Frontal cortex (tissue), 4 donors: ENCODE measurements around the gene RABAC1. TPM values are rescaled to one million over a fixed set of nuclear protein-coding genes. Genes with fewer than 3 reads are reported as not detected.
"Not testable (repeated sequence)": the region's sequence is repeated elsewhere in the genome, so short reads cannot be mapped to it uniquely, and the experiment has no call there.

Experiments
- DNase-seq, 2 donors: peaks; one replicate each; pipeline ENCODE4 v3.0.0; 2012; ENCODE audit warnings: low spot score in 2 of 2
- FAIRE-seq: peaks from 2 replicates; lab custom pipeline; 2012; peaks lifted over from hg19 to GRCh38; lab: Jason Lieb, UNC
- total RNA-seq: library from RNA; depleted of rRNA; stranded (reverse); fragments of >200 nt; gene quantifications from one replicate; pipeline ENCODE4 v1.2.3, GENCODE V29; 2014
- donor health status: control.
- donor health status: control.
- donor health status: control.

Gene RABAC1, protein sequence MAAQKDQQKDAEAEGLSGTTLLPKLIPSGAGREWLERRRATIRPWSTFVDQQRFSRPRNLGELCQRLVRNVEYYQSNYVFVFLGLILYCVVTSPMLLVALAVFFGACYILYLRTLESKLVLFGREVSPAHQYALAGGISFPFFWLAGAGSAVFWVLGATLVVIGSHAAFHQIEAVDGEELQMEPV
- 90.9 TPM for total RNA-seq

DNA sequence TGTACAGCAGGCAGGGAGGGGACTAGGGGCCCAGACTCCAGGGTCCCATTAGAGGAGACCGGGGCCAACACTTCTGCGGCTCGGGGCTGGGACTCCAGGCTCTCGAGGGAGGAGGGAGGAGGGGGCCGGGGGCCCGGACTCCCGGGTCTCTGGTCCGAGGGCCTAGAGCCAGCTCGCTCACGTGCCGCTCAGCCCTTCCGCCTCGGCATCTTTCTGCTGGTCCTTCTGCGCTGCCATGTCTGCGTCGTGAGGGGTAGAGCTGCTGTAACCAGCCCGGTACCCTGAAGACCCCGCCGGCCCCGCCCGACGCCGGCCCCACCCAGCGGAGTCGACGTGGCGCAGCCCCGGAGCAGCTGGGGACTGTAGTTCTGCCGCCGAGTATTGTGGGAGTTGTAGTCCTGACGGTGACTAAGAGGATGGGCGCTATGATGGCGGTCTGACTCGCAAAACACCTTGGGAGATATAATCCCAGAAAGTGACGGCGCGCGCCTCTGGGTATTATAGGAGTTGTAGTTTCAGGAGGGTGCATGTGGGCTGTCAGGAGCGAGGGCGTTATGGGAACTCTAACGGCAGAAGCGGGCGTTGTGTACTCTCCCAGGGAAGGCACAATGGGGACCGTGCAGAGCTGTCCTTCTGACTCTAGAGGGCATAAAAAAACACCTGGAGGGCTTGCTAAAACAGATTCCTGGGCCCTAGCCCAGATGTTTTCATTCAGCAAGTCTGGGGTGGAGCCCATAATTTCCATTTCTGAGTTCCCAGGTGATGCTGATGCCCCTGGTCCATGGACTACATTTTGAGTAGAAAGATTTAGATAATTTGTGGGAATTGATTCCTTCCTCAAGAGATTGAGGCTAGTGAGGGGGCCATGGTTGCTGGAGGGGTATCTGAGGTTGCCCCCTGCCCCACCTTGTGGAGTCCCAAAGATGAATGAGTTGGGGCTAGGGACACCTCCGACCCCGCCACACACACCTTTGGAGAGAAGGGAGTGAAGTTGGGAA is at the start of gene RABAC1:
RABAC1 (minus strand) TSS at position 266 of the 998 bp plus-strand sequence; CDS start at position 237, 29 bp downstream.
- DNase-seq (peak; percentile 93 to 95), FAIRE-seq (no peak)

DNA sequence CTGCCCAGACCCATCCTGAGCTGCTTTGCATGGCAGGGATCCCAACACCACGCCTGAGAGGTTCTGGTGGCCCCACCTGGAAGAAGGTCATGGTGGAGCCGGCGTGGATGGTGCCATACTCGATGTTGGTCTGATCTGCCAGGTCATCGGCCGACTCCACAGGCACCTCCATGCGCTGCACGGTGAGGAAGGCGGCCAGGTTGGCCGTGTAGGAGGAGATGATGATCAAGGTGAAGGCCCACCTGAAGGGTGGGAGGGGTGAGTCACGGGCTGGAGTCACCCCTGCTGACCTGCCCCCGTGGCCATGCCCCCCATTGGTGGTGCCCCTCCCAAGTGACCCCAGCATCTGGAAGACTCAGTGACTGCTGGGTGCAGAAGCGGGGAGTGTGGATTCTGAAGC is 47.4 kb upstream of the RABAC1 start:
- no peak for FAIRE-seq

DNA sequence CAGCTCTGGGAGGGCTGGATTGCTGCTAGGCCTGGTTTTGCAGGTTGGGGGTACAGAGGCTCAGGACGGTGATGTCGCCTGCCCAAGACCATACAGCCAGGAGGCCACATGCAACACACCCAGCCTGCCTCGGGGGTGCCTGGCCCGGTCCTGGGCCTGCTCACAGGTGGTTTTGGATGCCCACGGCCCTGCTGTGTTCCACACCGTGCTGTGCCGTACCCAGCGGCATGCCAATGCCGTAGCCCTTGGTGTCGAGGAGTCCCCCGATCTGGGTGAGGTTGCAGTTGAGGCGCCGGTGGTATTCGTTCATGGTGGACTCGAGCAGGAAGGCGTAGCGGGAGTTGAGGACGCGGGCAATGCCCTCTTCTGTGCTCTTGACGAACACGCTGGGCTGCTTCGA is 46.4 kb upstream of the RABAC1 start:
- DNase-seq (no peak), FAIRE-seq (no peak)

More for the DNA sequence above, 47.4 kb upstream of the RABAC1 start:
- no peak for DNase-seq

DNA sequence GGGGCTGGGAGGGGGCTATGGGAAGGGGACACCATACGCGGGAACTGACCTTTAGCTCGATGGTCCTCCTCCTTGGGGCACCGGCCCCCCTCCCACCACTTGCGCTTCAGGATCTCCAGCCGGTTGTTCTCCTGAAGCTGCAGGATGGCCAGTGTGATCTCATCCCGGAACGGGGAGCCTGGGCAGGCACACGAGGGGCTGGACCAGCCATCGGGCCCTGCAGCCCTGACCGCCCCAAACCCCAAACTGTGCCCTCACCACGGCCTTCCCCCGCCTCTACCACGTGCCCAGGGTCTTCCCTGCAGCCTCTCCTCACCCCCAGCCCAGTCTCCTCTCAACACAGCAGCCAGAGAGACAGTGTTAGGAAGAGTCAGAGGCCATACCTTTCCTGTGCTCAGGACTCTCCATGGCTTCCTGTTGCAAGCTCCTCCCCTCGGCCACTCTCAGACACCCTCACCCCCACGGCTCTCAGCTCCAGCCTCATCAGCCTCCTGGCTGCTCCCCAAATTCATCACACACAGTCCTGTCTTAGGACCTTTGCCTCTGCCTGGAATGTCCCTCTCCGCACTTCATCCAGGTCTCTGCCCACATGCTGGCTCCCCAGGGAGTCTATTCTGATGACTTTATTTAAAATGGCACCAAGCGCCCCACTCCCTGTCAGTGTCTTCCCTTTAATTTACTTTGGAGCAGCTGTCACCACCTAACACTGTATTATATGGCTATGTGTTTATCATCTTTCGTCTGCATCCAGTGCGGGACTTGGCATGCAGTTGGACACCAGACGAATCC is 44.6 kb upstream of the RABAC1 start:
- no peak for FAIRE-seq
- DNase-seq = no peak

DNA sequence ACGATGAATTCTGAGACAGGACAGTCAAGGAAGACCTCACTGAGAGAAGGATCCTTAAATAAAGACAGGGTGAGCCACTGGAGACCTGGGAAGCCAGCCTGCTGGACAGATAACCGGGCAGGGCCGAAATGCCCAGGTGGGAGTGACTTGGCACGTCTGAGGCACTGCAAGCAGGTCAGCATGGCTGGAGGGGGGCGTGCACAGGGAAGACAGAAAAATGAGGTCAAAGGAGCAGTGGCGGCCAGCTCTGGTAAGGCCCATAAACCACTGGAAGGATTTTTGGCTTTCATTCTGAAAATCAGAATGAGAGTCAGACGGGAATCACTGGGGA is 40.7 kb upstream of the RABAC1 start:
- FAIRE-seq = no peak
- DNase-seq = no peak

DNA sequence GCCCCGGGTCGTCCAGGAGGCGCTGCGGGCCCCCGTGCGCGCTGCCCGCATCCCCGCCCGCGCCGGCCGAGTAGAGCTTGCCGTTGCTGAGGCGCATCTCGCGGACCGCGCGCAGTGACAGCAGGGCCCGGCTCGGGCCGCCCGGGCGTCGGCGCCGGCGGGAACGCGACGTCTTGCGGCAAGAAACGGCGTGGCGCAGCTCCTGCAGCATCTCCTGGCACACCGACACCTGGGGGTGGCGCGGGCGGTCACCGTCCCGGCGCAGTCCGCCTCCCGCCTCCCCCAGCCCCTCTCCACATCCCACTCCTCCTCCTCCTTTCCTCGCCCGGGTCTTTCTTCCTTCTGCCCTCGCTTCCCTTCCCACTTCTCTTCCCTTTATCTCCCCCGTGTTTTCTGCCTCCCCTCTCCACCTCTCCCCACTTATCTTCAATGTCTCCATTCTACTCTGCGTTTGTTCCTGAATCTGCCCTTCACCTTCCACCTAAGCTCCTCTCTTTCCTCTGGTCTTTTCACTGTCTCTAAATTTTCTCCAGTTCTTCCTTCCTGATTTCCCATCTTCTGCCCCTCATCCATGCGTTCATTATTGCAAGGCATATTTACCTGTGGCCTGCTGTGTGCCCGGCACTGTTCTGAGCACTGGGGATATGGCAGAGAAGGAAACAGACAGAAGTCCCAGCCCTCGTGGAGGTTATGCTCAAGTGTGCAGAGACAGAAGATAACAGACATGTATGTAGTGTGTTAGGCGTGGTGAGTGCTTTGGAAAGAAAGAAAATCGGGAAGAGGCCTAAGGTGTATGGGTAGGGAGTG is 40.2 kb upstream of the RABAC1 start:
- FAIRE-seq = no peak
- DNase-seq = no peak

DNA sequence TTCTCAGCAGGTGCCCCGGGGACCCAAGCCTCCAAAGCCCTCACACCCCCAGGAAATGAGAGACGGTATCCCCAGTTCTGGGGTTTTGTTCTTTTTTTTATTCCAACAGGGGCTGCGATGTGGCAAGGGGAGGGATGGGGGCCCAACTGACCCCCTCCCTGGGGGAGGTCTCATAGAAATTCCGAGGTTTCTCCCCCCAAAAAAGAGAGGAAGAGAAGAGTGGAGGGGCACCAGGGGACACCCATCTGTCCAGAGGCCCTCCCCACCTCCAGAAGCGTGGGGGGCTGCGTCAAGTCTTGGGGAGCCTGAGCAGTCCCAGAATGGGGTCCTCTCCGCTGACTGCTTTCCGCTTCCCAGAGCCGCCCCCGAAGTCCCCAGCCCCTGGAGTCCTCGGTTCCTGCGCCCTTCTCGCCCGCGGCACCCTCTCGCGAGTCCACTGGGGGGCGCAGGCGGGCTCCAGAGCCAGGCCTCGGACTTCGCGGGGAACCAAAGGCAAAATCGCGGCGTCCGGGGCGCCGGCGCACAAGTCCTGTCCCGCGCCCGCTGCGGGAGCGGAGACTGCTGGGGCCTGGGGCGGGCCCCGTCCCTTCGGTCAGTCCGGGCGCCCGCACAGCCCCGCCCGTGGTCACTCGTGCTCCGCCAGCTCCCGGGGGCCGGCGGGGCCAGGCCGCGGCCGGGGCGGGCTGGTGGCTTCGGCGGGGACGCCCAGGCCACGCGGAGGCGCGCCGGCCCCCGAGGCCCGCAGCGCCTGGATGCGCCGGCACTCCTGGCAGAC is 39.3 kb upstream of the RABAC1 start:
- DNase-seq = peak in 1 of 2 donors; percentile 57
- FAIRE-seq = no peak

DNA sequence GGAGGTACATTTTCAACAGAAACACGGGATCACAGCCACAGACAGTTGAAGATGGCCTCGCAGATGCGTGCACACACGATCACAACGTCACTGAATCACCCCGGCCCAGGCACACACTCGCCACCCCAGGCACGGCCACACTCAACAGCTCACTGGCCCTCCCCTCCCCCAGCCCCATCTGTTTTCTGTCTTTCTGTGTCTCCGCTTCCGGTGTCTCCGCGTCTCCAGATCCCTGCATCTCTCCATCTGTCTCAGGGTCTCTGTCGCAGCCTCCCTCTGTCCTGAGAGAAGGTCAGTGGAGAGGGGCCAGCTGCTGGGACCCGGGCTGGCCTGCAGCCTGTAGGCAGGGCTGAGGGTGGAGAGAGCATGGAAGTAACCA is 38.7 kb upstream of the RABAC1 start:
- peak in 1 of 2 donors; percentile 44 for DNase-seq
- FAIRE-seq = no peak

DNA sequence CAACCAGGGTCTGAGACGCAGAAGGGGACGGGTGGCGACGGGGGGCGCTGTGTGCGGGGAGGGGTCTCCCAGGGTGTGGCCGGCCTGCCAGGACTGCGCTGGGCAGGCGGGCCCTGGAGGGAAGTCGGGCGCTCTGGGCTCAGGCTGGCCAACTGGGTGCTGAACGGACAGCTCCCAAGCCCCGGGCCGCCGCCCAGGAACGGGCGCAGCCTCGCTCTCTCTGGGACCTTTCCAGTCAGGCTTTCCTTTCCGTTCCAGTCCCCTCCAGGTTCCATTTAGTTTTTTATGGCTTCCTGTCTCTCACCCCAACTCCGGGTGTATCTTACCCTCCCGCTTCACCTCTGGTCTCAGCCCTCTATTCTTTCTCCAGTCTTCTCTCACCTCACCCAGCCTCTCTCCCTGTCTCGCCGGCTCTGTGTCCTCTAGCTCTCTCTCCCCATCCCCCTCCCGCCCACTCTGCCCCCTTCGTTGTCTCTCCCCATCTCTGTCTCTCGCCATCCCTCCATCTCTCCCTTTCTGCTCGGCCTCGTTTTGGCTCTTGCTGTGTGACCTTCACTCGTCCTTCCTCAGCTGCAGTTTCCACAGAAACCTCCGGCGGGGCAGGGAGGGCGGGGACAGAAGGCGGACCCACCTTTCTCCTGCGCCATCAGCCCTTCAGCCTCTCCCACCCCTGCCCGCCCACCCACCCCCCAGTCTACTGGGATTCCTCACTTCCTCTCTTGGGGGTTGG is 38.2 kb upstream of the RABAC1 start:
- DNase-seq (peak; percentile 66 to 70), FAIRE-seq (no peak)

DNA sequence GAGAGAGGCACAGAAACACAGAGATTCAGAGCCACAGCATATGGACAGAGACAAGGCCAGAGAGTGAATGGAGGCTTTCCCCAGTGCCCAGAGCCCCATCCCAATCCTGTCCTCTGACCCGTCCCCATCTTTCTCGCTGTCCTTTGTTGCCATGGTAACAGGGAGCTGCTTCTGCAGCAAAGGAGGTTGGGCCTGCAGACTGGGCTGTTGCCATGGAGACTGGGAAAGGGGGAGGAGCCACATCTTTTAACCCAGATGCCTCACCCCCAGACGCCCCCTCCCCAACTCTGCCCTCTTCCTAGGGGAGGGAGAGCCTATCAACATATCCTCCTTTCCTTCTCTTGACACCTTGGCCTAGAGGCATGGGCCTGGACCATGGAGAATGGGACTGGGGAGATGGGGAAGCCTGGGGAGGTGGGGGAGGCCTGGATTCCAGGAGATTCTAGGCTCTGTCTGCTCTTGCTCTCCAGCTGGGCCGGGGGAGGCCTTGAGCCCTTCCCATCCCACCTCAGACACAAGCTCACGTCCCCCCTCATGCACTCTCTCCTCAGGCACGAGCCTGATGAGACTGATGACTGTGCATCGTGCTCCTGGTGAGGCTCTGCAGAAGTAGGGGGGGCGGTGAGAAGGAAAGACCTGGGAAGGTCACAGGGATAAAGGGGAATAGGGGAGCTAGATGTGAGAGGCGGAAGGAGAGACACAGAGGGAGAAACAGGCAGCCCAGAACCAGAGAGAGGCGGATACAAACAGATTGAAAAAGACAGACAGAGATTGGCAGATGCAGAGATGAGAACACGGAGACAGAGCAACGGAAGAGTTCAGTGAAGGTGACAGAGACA is 37.1 kb upstream of the RABAC1 start:
- no peak for FAIRE-seq
- DNase-seq = peak; percentile 59 to 61

DNA sequence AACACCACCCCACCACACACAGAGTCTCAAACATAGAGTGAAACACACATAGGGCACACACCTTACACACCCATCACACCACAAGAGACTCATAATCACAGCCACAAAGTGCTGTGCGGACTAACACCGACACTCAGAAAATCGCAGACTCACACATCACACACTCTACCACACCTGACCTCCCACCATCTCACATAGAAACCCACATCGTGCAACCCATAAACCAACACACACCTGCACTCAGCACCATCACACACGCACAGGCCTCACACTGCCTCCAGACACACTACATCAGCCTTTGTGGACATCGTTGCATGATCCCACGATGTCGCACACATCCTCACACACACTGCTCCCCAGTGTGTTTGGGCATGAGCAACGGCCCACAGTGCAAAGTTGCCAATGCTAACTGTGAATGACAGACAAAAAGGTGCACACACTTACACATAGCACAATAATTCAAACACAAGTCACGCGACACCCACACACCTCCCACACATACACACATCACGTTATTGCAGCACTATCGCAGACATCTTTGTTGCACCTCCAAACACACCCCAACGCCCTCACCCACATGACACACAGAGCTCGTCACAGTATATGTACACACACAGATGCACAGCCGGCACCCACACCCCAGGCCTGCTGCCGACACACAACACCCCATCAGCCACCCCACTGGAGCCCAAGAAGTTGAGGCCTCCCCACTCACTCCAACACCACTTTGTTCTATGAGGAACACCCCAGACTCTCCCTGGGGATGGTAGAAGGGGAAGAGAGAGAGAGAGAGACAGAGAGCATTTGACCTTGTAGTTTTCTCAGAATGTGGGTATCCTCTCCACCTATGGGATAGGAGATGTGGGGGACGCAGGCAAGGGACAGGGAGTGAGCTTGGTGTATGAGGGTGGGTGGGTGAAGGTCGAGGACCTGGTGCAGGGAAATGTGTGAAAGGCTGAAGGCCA is 36.2 kb upstream of the RABAC1 start:
- FAIRE-seq (no peak), DNase-seq (no peak)

DNA sequence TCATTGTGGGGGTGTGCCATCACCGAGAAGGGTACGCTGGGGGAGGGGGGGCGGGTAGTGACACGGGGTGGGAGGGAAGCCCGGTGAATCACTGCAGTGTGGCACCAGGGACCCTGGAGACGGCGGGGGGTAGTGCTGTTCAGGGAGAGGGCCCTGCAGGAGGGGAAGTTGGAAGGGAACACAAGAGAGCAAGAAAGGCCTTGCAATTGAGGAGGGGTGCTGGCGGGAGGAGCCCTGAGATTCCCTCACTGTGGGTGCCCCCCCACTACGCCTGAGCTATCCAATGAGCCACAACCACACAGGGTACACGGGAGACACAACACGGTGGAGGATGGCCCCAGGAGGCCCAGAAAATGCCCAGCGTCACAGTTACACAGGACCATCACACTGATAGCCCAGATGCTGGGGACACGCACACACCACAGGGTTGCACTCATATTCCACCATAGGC is 35.4 kb upstream of the RABAC1 start:
- FAIRE-seq = no peak
- DNase-seq = no peak

DNA sequence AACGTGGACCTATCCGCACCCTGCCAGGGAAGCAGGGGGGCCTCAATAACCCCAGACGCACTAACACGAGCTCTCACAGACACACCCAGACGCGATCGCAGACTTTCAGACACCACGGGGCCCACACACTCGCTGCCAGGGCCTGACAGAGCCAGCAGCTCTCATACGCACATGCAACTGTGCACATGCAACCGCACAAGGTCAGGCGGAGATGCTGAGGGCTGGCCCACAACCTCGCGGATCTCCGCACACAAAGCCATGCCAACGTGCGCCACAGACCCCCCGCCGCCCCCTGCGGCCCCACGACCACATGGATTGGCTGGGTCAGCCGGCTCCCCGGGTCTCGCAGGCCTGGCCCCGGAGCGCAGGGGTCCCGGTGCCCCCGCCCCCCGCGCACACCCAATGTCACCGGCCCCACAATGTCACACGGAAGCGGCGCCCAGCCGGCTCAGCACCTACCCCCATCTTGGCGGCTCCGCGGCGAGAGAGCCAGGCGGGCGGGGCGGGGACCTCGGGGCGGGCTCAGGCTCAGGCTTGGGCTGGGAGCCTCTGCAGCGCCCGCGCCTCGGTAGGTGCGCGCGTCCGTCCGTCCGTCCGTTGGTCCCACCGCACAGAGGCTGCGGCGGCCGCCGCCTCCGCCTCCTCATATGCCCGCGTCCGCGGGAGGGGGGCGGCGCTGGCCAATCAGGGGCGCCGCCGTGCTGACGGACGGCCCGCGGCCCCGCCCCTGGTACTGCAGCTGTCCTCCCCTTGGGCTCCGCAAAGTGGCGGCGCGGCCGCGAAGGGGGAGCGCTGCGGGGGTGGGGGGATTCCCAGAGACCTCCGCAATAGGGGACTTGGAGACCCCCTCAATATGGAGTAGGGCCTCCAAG is 34.7 kb upstream of the RABAC1 start, which contains the start of gene ATP1A3:
ATP1A3 (minus strand) TSS at position 619 of the 872 bp plus-strand sequence; CDS start at position 465, 154 bp downstream.
- no peak for FAIRE-seq
- DNase-seq = peak; percentile 86 to 90

DNA sequence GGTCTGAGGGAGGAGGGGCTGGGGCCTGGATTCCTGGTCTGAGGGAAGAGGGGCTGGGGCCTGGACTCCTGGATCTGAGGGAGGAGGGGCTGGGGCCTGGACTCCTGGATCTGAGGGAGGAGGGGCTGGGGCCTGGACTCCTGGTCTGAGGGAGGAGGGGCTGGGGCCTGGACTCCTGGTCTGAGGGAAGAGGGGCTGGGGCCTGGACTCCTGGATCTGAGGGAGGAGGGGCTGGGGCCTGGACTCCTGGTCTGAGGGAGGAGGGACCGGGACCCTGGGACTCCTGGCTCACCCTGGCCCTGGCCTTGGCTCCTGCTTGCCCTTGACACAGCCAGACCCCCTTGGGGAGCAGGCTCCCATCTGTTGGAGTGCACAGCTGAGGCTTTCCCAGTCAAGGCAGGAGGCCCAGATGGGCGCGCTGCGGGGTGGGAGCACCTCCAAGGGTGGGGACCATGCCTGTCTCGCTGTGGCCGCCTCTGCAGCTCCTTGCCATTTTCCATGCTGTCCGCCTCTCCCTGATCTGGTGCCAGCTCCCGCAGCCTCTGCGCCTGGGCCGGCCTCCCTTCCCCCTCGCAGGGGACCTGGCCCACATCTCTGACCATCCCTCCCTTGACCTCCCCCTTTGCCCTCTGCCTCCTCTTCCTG is 32.9 kb upstream of the RABAC1 start:
- not testable (repeated sequence) for DNase-seq, FAIRE-seq

DNA sequence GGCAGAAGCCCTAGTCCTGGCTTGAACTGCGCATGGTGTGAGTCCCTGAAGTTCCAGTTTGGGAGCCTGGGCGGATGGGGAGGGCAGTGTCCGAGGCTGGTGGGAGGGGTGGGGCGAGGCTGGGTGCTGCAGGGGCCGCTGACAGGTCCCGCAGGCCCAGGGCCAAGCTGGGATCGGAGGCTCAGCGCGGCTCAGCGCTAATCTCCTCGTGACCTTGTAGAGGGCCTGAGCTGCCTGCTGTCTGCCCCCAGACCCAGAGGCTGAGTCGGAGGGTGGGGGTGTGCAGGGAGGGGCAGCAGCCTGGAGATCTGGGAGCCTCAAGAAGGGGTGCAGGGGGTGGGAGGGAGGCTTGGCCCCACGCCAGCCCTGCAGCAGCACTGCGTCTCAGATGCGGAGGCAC is 31.9 kb upstream of the RABAC1 start:
- FAIRE-seq = no peak
- DNase-seq = no peak
